GM23338 (cell line): ENCODE measurements around the gene NSF. TPM values are rescaled to one million over a fixed set of nuclear protein-coding genes. Genes with fewer than 3 reads are reported as not detected.

Experiments used
- ATAC-seq: fragments of 200-7000 bp; cut with Tn5 transposase; 3 replicates; pipeline ENCODE4 v1.9.1; 2020
- DNase-seq: peaks from one replicate; pipeline ENCODE4 v3.0.0-alpha.2; 2015; ENCODE audit warnings: low spot score
- H2AFZ ChIP-seq: fragments of 200-600 bp; sonication (generic); 2 replicates; pipeline ENCODE4 v1.8.0; 2016; ENCODE audit warnings: antibody characterized with exemption, mild to moderate bottlenecking, moderate library complexity
- H3F3A ChIP-seq: fragments of 200-600 bp; sonication (generic); replicated peaks from 2 replicates; pipeline ENCODE4 v1.8.0; 2017; ENCODE audit warnings: antibody characterized with exemption, mixed run types, low read depth
- H3K27ac ChIP-seq: fragments of 200-600 bp; sonication (generic); 2 replicates; pipeline ENCODE4 v1.6.1; 2016; ENCODE audit warnings: low read depth
- H3K27me3 ChIP-seq: fragments of 200-600 bp; sonication (generic); 2 replicates; pipeline ENCODE4 v1.8.0; 2016; ENCODE audit warnings: mild to moderate bottlenecking, mixed run types, moderate library complexity; ENCODE audit not compliant: insufficient read depth
- H3K36me3 ChIP-seq: fragments of 200-600 bp; sonication (generic); 2 replicates; pipeline ENCODE4 v1.8.0; 2016; ENCODE audit warnings: mild to moderate bottlenecking; ENCODE audit not compliant: insufficient read depth
- H3K4me1 ChIP-seq: fragments of 200-600 bp; sonication (generic); 2 replicates; pipeline ENCODE4 v1.8.0; 2016; ENCODE audit warnings: mild to moderate bottlenecking, moderate library complexity; ENCODE audit not compliant: insufficient read depth
- H3K4me2 ChIP-seq: fragments of 200-600 bp; sonication (generic); 2 replicates; pipeline ENCODE4 v1.7.1; 2017; ENCODE audit warnings: mixed run types
- H3K4me3 ChIP-seq: fragments of 200-600 bp; sonication (generic); 2 replicates; pipeline ENCODE4 v1.6.1; 2016; ENCODE audit warnings: mixed run types
- H3K79me2 ChIP-seq: fragments of 200-600 bp; sonication (generic); replicated peaks from 2 replicates; pipeline ENCODE4 v1.8.0; 2017; ENCODE audit warnings: mild to moderate bottlenecking; ENCODE audit not compliant: insufficient read depth
- H3K9me2 ChIP-seq: fragments of 200-600 bp; sonication (generic); 2 replicates; pipeline ENCODE4 v1.8.0; 2017; ENCODE audit not compliant: insufficient read depth
- H4K20me1 ChIP-seq: fragments of 200-600 bp; sonication (generic); replicated peaks from 2 replicates; pipeline ENCODE4 v1.8.0; 2017; ENCODE audit warnings: mild to moderate bottlenecking; ENCODE audit not compliant: insufficient read depth
- H3K27ac Mint-ChIP-seq: 2 replicates; pipeline ENCODE4 v1.8.0; 2020; ENCODE audit warnings: inconsistent platforms, mild to moderate bottlenecking, moderate library complexity, mixed read lengths
- H3K27me3 Mint-ChIP-seq: 3 replicates; pipeline ENCODE4 v1.8.0; 2022; ENCODE audit warnings: low read depth, mild to moderate bottlenecking, moderate library complexity, mixed read lengths, inconsistent platforms; ENCODE audit not compliant: insufficient read depth, poor library complexity
- H3K36me3 Mint-ChIP-seq: 3 replicates; pipeline ENCODE4 v1.8.0; 2021; ENCODE audit warnings: low read depth, mild to moderate bottlenecking, inconsistent platforms, moderate library complexity, mixed read lengths
- H3K4me1 Mint-ChIP-seq: 3 replicates; pipeline ENCODE4 v1.8.0; 2020; ENCODE audit warnings: mild to moderate bottlenecking, inconsistent platforms, mixed read lengths
- H3K4me3 Mint-ChIP-seq: 3 replicates; pipeline ENCODE4 v1.8.0; 2021; ENCODE audit warnings: moderate library complexity, mild to moderate bottlenecking, inconsistent platforms, mixed read lengths
- H3K9me3 Mint-ChIP-seq: 3 replicates; pipeline ENCODE4 v1.8.0; 2020; ENCODE audit warnings: moderate library complexity, mild to moderate bottlenecking, inconsistent platforms, mixed read lengths
- CREB1 ChIP-seq: fragments of 250-450 bp; sonication (Bioruptor Pico); IDR thresholded peaks from 2 replicates; pipeline ENCODE4 v1.5.0; 2020; ENCODE audit warnings: low read depth, mild to moderate bottlenecking, moderate library complexity
- EZH2 ChIP-seq: fragments of 200-600 bp; sonication (generic); IDR thresholded peaks from one replicate; pipeline ENCODE4 v1.8.0; 2017; ENCODE audit warnings: antibody characterized with exemption, mild to moderate bottlenecking, low read depth; ENCODE audit not compliant: unreplicated experiment
- EZH2phosphoT487 ChIP-seq: fragments of 200-600 bp; sonication (generic); IDR thresholded peaks from one replicate; pipeline ENCODE4 v1.8.1; 2018; ENCODE audit warnings: antibody characterized with exemption; ENCODE audit not compliant: unreplicated experiment
- JUNB ChIP-seq: IDR thresholded peaks from one replicate; pipeline ENCODE4 v1.6.1; 2016; ENCODE audit warnings: antibody characterized with exemption; ENCODE audit not compliant: unreplicated experiment
- NANOG ChIP-seq: IDR thresholded peaks from 2 replicates; pipeline ENCODE4 v1.6.1; 2016; ENCODE audit warnings: antibody characterized with exemption, borderline replicate concordance
- POLR2AphosphoS5 ChIP-seq: IDR thresholded peaks from 2 replicates; pipeline ENCODE4 v1.6.1; 2016; ENCODE audit warnings: antibody characterized with exemption, low read depth
- STAT1 ChIP-seq: IDR thresholded peaks from one replicate; pipeline ENCODE4 v1.6.1; 2016; ENCODE audit warnings: antibody characterized with exemption; ENCODE audit not compliant: unreplicated experiment
- ZNF114 ChIP-seq: fragments of 250-450 bp; sonication (Bioruptor Pico); IDR thresholded peaks from 2 replicates; pipeline ENCODE4 v1.5.0; 2020; ENCODE audit warnings: mild to moderate bottlenecking, moderate library complexity
- ZNF331 ChIP-seq: fragments of 250-450 bp; sonication (Bioruptor Pico); IDR thresholded peaks from 2 replicates; pipeline ENCODE4 v1.5.0; 2020; ENCODE audit warnings: low read depth, mild to moderate bottlenecking, moderate library complexity
- polyA plus RNA-seq: library from polyadenylated mRNA; unstranded; fragments of >200 nt; fragmentation: Nextera tagmentation; extraction: Ambion mirVana; gene quantifications from 2 replicates; pipeline ENCODE4 v1.2.1, GENCODE V29; 2016
- total RNA-seq: library from RNA; depleted of rRNA; stranded (reverse); fragments of >200 nt; shearing (Covaris generic); gene quantifications from 2 replicates; pipeline ENCODE4 v1.2.3, GENCODE V29; 2014
- TF ChIP-seq, protein P1 (sequence below), 2 experiments: fragments of 200-600 bp in 1 of 2; sonication (generic) in 1 of 2; conservative IDR thresholded peaks; 2 replicates each; pipeline versions ENCODE4 v1.5.1 to v1.6.1; 2016 to 2017; ENCODE audit warnings: antibody characterized with exemption in 2 of 2, low read depth in 2 of 2, mild to moderate bottlenecking in 2 of 2, moderate library complexity in 1 of 2
- TF ChIP-seq, protein P2 (sequence below): IDR thresholded peaks from one replicate; pipeline ENCODE4 v1.6.1; 2018; ENCODE audit warnings: antibody characterized with exemption; ENCODE audit not compliant: unreplicated experiment
- TF ChIP-seq, protein P3 (sequence below): IDR thresholded peaks from 2 replicates; pipeline ENCODE4 v1.6.1; 2016; ENCODE audit warnings: antibody characterized with exemption

Gene NSF
- total and polyA plus RNA-seq, 2 experiments from 2014 or later = 12.5 to 26.5 TPM

DNA sequence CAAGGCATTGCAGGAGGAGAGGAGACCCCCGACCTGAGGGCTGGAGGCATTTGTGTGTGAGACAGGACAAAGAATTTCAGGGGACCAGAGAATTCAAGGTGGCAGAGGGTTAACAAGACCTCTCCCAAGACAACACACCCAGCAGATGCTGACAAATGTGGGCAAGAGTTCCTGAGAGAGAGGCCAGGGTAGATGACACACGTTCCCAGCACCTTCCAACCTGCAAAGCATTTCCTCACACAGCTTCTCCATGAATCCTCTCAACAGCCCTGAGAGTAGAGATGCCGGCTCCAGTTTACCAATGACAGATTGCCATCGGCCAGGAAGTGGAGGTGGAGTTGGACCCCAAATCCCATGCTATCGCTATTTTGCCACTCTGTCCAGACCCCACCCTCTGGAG is 203.1 kb downstream of the NSF start (continued):
- TF ChIP-seq, protein P1, sequence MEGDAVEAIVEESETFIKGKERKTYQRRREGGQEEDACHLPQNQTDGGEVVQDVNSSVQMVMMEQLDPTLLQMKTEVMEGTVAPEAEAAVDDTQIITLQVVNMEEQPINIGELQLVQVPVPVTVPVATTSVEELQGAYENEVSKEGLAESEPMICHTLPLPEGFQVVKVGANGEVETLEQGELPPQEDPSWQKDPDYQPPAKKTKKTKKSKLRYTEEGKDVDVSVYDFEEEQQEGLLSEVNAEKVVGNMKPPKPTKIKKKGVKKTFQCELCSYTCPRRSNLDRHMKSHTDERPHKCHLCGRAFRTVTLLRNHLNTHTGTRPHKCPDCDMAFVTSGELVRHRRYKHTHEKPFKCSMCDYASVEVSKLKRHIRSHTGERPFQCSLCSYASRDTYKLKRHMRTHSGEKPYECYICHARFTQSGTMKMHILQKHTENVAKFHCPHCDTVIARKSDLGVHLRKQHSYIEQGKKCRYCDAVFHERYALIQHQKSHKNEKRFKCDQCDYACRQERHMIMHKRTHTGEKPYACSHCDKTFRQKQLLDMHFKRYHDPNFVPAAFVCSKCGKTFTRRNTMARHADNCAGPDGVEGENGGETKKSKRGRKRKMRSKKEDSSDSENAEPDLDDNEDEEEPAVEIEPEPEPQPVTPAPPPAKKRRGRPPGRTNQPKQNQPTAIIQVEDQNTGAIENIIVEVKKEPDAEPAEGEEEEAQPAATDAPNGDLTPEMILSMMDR (conservative IDR thresholded peaks at IDR 0.05; ENCODE audit: low read depth in 2 of 2) = no peak
- TF ChIP-seq POLR2AphosphoS5 = no peak
- no peak for TF ChIP-seq NANOG
- TF ChIP-seq STAT1 = no peak

DNA sequence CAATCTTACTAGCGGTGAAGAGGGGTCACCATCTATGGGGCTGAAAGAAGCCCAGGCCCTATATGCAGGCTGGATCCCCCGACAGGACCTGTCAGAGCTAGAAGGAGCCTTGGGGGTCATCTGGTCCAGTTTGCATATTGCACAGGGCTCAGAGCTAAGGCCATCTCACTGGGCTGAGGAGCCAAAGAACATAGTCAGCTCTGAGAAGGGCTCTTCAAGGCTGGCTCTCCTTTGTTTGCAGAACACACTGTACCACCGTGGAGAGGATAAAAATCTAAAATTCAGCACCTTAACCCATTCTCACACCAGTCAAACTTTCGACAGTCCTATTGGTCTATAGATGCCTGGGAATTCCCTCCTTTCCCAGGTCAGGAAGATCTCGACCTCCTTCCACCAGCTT is 203.8 kb downstream of the NSF start:
- 0 out of 2 replicates have a peak, but pooled peaks cover 4% of the 10 kb centered on the region for H3F3A ChIP-seq
- Mint-ChIP-seq H3K27me3 (peaks cover 33% of the 10 kb centered on the region), H3K4me1 (peaks cover 16% of the 10 kb centered on the region), H3K27ac (no peak overlapping the region), H3K9me3 (peaks cover 7% of the 10 kb centered on the region; the same call in 2 of the 3 replicates), H3K36me3 (peaks cover 2% of the 10 kb centered on the region; the same call in 1 of the 3 replicates), H3K4me3 (no peak overlapping the region)
- DNase-seq (no peak), ATAC-seq (no peak)
- no peaks in the 10 kb centered on the region for H3K9me2 ChIP-seq
- H3K4me3 ChIP-seq = no peak overlapping the region
- H3K79me2 ChIP-seq = no peaks in the 10 kb centered on the region
- H2AFZ ChIP-seq = no peak overlapping the region
- peaks cover 26% of the 10 kb centered on the region for H3K27me3 ChIP-seq
- H3K27ac ChIP-seq = no peak overlapping the region
- no peaks in the 10 kb centered on the region for H3K36me3 ChIP-seq
- no peak overlapping the region for H3K4me2 ChIP-seq
- no peaks in the 10 kb centered on the region; the same call in 1 of the 2 replicates for H4K20me1 ChIP-seq
- H3K4me1 ChIP-seq = no peaks in the 10 kb centered on the region
- no peak for TF ChIP-seq ZNF114 (CRISPR knock-in tag)
- TF ChIP-seq, protein P2, sequence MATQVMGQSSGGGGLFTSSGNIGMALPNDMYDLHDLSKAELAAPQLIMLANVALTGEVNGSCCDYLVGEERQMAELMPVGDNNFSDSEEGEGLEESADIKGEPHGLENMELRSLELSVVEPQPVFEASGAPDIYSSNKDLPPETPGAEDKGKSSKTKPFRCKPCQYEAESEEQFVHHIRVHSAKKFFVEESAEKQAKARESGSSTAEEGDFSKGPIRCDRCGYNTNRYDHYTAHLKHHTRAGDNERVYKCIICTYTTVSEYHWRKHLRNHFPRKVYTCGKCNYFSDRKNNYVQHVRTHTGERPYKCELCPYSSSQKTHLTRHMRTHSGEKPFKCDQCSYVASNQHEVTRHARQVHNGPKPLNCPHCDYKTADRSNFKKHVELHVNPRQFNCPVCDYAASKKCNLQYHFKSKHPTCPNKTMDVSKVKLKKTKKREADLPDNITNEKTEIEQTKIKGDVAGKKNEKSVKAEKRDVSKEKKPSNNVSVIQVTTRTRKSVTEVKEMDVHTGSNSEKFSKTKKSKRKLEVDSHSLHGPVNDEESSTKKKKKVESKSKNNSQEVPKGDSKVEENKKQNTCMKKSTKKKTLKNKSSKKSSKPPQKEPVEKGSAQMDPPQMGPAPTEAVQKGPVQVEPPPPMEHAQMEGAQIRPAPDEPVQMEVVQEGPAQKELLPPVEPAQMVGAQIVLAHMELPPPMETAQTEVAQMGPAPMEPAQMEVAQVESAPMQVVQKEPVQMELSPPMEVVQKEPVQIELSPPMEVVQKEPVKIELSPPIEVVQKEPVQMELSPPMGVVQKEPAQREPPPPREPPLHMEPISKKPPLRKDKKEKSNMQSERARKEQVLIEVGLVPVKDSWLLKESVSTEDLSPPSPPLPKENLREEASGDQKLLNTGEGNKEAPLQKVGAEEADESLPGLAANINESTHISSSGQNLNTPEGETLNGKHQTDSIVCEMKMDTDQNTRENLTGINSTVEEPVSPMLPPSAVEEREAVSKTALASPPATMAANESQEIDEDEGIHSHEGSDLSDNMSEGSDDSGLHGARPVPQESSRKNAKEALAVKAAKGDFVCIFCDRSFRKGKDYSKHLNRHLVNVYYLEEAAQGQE = no peak
- TF ChIP-seq, protein P1 (conservative IDR thresholded peaks at IDR 0.05; ENCODE audit: low read depth in 2 of 2) = no peak
- no peak for TF ChIP-seq JUNB
- no peak for TF ChIP-seq NANOG
- no peak for TF ChIP-seq STAT1
- TF ChIP-seq EZH2phosphoT487 = no peak
- TF ChIP-seq, protein P3, sequence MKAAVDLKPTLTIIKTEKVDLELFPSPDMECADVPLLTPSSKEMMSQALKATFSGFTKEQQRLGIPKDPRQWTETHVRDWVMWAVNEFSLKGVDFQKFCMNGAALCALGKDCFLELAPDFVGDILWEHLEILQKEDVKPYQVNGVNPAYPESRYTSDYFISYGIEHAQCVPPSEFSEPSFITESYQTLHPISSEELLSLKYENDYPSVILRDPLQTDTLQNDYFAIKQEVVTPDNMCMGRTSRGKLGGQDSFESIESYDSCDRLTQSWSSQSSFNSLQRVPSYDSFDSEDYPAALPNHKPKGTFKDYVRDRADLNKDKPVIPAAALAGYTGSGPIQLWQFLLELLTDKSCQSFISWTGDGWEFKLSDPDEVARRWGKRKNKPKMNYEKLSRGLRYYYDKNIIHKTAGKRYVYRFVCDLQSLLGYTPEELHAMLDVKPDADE = no peak
- no peak for TF ChIP-seq EZH2
- no peak for TF ChIP-seq CREB1 (CRISPR knock-in tag)
- TF ChIP-seq POLR2AphosphoS5 = no peak
- no peak for TF ChIP-seq ZNF331 (CRISPR knock-in tag)
